SU-DHL-6 (cell line): ENCODE measurements around the gene DHX29.

ENCODE experiments used
- H2AFZ ChIP-seq: fragments of 200-600 bp; sonication (generic); 2 replicates; pipeline ENCODE4 v1.6.1; 2014; ENCODE audit warnings: low read depth, mild to moderate bottlenecking, moderate library complexity, mixed read lengths, antibody characterized with exemption, low read length; ENCODE audit not compliant: severe bottlenecking
- H3F3A ChIP-seq: fragments of 200-600 bp; shearing (Covaris generic); 2 replicates; pipeline ENCODE4 v1.6.0; 2016; ENCODE audit warnings: antibody characterized with exemption, mild to moderate bottlenecking; ENCODE audit not compliant: insufficient read depth
- H3K27ac ChIP-seq: fragments of 200-600 bp; sonication (generic); 2 replicates; pipeline ENCODE4 v1.5.1; 2016; ENCODE audit warnings: low read depth, mild to moderate bottlenecking, low read length, moderate library complexity, mixed read lengths
- H3K27me3 ChIP-seq: fragments of 200-600 bp; sonication (generic), shearing (Covaris generic); 2 replicates; pipeline ENCODE4 v1.6.0; 2014; ENCODE audit warnings: mild to moderate bottlenecking, low read length
- H3K36me3 ChIP-seq: fragments of 200-600 bp; sonication (generic); 2 replicates; pipeline ENCODE4 v1.6.1; 2014; ENCODE audit warnings: mild to moderate bottlenecking, low read length, mixed read lengths
- H3K4me2 ChIP-seq: fragments of 300-600, 200-600 bp; shearing (Covaris generic), sonication (generic); 2 replicates; pipeline ENCODE4 v1.6.0; 2014; ENCODE audit warnings: low read length, low read depth, mild to moderate bottlenecking; ENCODE audit not compliant: poor library complexity, severe bottlenecking
- H3K4me3 ChIP-seq: fragments of 200-600 bp; sonication (generic); 2 replicates; pipeline ENCODE4 v1.5.1; 2014; ENCODE audit warnings: antibody characterized with exemption, low read length, mild to moderate bottlenecking, mixed read lengths; ENCODE audit not compliant: insufficient read depth, poor library complexity, severe bottlenecking
- H3K79me2 ChIP-seq: fragments of 200-600 bp; sonication (generic); 2 replicates; pipeline ENCODE4 v1.6.1; 2014; ENCODE audit warnings: mild to moderate bottlenecking, low read length, moderate library complexity; ENCODE audit not compliant: insufficient read depth
- H3K9ac ChIP-seq: fragments of 200-600 bp; sonication (generic); 2 replicates; pipeline ENCODE4 v1.7.0; 2014; ENCODE audit warnings: mild to moderate bottlenecking, low read length
- H3K9me2 ChIP-seq: fragments of 200-600 bp; sonication (generic); replicated peaks from 2 replicates; pipeline ENCODE4 v1.6.1; 2014; ENCODE audit warnings: low read length; ENCODE audit not compliant: insufficient read depth
- H3K9me3 ChIP-seq: fragments of 200-600 bp; sonication (generic); 2 replicates; pipeline ENCODE4 v1.6.1; 2014; ENCODE audit warnings: low read length, mixed read lengths; ENCODE audit not compliant: insufficient read depth
- H4K20me1 ChIP-seq: fragments of 200-600 bp; sonication (generic); 2 replicates; pipeline ENCODE4 v1.6.1; 2014; ENCODE audit warnings: low read depth, mild to moderate bottlenecking, antibody characterized with exemption, low read length, moderate library complexity, mixed read lengths
- EZH2phosphoT487 ChIP-seq: fragments of 200-600 bp; sonication (generic), shearing (Covaris generic); conservative IDR thresholded peaks from 2 replicates; pipeline ENCODE4 v1.6.1; 2018; ENCODE audit warnings: mild to moderate bottlenecking, antibody characterized with exemption, low read length, moderate library complexity, mixed read lengths
- TF ChIP-seq, protein P1 (sequence below): fragments of 200-600 bp; sonication (generic); IDR thresholded peaks from one replicate; pipeline ENCODE4 v1.5.1; 2017; ENCODE audit warnings: antibody characterized with exemption, mild to moderate bottlenecking, low read length, moderate library complexity; ENCODE audit not compliant: insufficient read depth, poor library complexity, severe bottlenecking

Gene DHX29

DNA sequence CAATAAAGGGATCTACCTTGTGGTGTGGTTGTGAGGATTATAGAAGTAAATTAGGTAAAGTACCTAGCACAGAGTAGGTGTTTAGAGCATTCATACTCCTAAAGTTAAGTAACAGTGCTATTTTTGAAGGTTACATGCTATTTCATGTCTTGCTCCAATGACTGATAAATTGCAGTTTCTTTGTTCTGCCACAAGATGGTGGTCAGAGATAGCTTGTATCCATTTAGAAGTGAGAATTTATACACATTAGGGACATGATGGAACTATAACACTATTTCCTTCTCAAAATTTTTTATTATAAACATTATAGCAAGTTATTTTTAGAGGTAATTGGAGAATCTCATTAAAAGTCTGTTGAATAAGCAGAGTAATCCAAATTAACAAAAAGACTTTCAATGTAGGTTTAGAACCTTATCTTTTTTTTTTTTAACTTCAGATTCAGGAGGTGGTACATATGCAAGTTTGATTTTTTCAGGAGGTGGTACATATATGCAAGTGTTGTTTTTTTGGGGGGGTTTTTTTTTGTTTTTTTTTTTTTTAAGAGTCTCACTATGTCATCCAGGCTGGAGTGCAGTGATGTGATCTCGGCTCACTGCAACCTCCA is 17.4 kb upstream of the DHX29 start:
- Histone ChIP-seq H2AFZ (no peak overlapping the region), H3K36me3 (peaks cover 41% of the 10 kb centered on the region), H3K4me2 (no peak overlapping the region), H3F3A (peaks cover 21% of the 10 kb centered on the region), H3K27ac (no peak overlapping the region), H3K4me3 (no peak overlapping the region), H4K20me1 (peaks cover 18% of the 10 kb centered on the region), H3K9ac (no peak overlapping the region), H3K9me3 (no peaks in the 10 kb centered on the region), H3K27me3 (no peaks in the 10 kb centered on the region), H3K79me2 (peaks cover 52% of the 10 kb centered on the region), H3K9me2 (no peaks in the 10 kb centered on the region)
- TF ChIP-seq, protein P1, sequence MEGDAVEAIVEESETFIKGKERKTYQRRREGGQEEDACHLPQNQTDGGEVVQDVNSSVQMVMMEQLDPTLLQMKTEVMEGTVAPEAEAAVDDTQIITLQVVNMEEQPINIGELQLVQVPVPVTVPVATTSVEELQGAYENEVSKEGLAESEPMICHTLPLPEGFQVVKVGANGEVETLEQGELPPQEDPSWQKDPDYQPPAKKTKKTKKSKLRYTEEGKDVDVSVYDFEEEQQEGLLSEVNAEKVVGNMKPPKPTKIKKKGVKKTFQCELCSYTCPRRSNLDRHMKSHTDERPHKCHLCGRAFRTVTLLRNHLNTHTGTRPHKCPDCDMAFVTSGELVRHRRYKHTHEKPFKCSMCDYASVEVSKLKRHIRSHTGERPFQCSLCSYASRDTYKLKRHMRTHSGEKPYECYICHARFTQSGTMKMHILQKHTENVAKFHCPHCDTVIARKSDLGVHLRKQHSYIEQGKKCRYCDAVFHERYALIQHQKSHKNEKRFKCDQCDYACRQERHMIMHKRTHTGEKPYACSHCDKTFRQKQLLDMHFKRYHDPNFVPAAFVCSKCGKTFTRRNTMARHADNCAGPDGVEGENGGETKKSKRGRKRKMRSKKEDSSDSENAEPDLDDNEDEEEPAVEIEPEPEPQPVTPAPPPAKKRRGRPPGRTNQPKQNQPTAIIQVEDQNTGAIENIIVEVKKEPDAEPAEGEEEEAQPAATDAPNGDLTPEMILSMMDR, result peak; percentile 30
- no peak for TF ChIP-seq EZH2phosphoT487

GRCh38 chr5:55324006-55324405 is 16.5 kb upstream of the DHX29 start:
- peaks cover 18% of the 10 kb centered on the region for H4K20me1 ChIP-seq
- peaks cover 26% of the 10 kb centered on the region for H3F3A ChIP-seq
- no peak overlapping the region for H3K27ac ChIP-seq

GRCh38 chr5:55320571-55320970 is 13.1 kb upstream of the DHX29 start:
- TF ChIP-seq, protein P1, result no peak
- no peak for TF ChIP-seq EZH2phosphoT487
- Histone ChIP-seq H4K20me1 (peaks cover 21% of the 10 kb centered on the region), H3K4me2 (no peak overlapping the region), H3K79me2 (peaks cover 86% of the 10 kb centered on the region), H3K9me2 (no peaks in the 10 kb centered on the region), H3K36me3 (peaks cover 15% of the 10 kb centered on the region), H3K9ac (no peak overlapping the region), H3K9me3 (no peaks in the 10 kb centered on the region), H3K4me3 (no peak overlapping the region), H2AFZ (no peak overlapping the region), H3K27me3 (no peaks in the 10 kb centered on the region), H3F3A (peaks cover 32% of the 10 kb centered on the region), H3K27ac (no peak overlapping the region)

More at GRCh38 chr5:55324006-55324405, 16.5 kb upstream of the DHX29 start:
- H3K27me3 ChIP-seq, result no peaks in the 10 kb centered on the region
- no peaks in the 10 kb centered on the region for H3K9me3 ChIP-seq
- no peaks in the 10 kb centered on the region for H3K9me2 ChIP-seq
- H3K79me2 ChIP-seq, result peaks cover 61% of the 10 kb centered on the region
- H3K4me3 ChIP-seq, result no peak overlapping the region
- TF ChIP-seq, protein P1, result no peak
- no peak for TF ChIP-seq EZH2phosphoT487
- no peak overlapping the region for H3K9ac ChIP-seq
- H2AFZ ChIP-seq, result no peak overlapping the region
- peaks cover 34% of the 10 kb centered on the region for H3K36me3 ChIP-seq
- no peak overlapping the region for H3K4me2 ChIP-seq
